Jurkat, Clone E6-1 (cell line): ENCODE results near the gene TRIM9. TPM values are rescaled to one million over a fixed set of nuclear protein-coding genes. Genes with fewer than 3 reads are reported as not detected.

Source experiments
- DNase-seq: peaks from one replicate; pipeline ENCODE4 v3.0.0-alpha.2; 2011; ENCODE audit warnings: low read depth, low spot score
- H3K4me3 ChIP-seq: 2 replicates; pipeline ENCODE4 v1.5.1; 2011; ENCODE audit warnings: mild to moderate bottlenecking, low read length, control low read depth, moderate library complexity
- polyA plus RNA-seq: library from polyadenylated mRNA; unstranded; fragments of >200 nt; gene quantifications from one replicate; pipeline ENCODE4 v1.2.1, GENCODE V29; 2012; ENCODE audit warnings: missing spikeins; ENCODE audit not compliant: insufficient read length, insufficient read depth

TRIM9 gene
- polyA plus RNA-seq, result 5.6 TPM

GRCh38 chr14:51094901-51095853 is at the start of gene TRIM9:
Gene TRIM9, minus strand, starts transcription at chr14:51095105. Its CDS starts 166 bp downstream, at chr14:51094939.
- DNase-seq, result peak; percentile 95
- peak within 1 kb of the TSS; percentile 71 for H3K4me3 ChIP-seq

- no peak overlapping the region for H3K4me3 ChIP-seq
Measured at GRCh38 chr14:51140856-51141255, 46.0 kb upstream of the TRIM9 start.

GRCh38 chr14:51140338-51140737 is 45.4 kb upstream of the TRIM9 start:
- DNase-seq, result no peak

More at GRCh38 chr14:51140856-51141255, 46.0 kb upstream of the TRIM9 start:
- no peak for DNase-seq

GRCh38 chr14:51139121-51139681 is 44.3 kb upstream of the TRIM9 start:
- H3K4me3 ChIP-seq, result no peak overlapping the region
- no peak for DNase-seq

More at GRCh38 chr14:51140338-51140737, 45.4 kb upstream of the TRIM9 start:
- no peak overlapping the region for H3K4me3 ChIP-seq

- no peak overlapping the region for H3K4me3 ChIP-seq
- no peak for DNase-seq
Measured at GRCh38 chr14:51138404-51139103, 43.6 kb upstream of the TRIM9 start.

- DNase-seq, result no peak
- H3K4me3 ChIP-seq, result no peak overlapping the region
Measured at GRCh38 chr14:51131516-51131915, 36.6 kb upstream of the TRIM9 start.

- no peak overlapping the region for H3K4me3 ChIP-seq
- no peak for DNase-seq
Measured at GRCh38 chr14:51129130-51129529, 34.2 kb upstream of the TRIM9 start.

- DNase-seq, result no peak
- no peak overlapping the region for H3K4me3 ChIP-seq
Measured at GRCh38 chr14:51124029-51124428, 29.1 kb upstream of the TRIM9 start.

- no peak for DNase-seq
- no peak overlapping the region for H3K4me3 ChIP-seq
Measured at GRCh38 chr14:51121096-51121495, 26.2 kb upstream of the TRIM9 start.

- H3K4me3 ChIP-seq, result no peak overlapping the region
- DNase-seq, result no peak
Measured at GRCh38 chr14:51119411-51120051, 24.6 kb upstream of the TRIM9 start.

GRCh38 chr14:51118993-51119392 is 24.1 kb upstream of the TRIM9 start:
- no peak overlapping the region for H3K4me3 ChIP-seq
- no peak for DNase-seq

- no peak overlapping the region for H3K4me3 ChIP-seq
- DNase-seq, result no peak
Measured at GRCh38 chr14:51117593-51117992, 22.7 kb upstream of the TRIM9 start.

GRCh38 chr14:51116682-51117081 is 21.8 kb upstream of the TRIM9 start:
- no peak overlapping the region for H3K4me3 ChIP-seq
- no peak for DNase-seq

GRCh38 chr14:51109651-51110050 is 14.7 kb upstream of the TRIM9 start:
- no peak for DNase-seq
- H3K4me3 ChIP-seq, result no peak overlapping the region

- no peak for DNase-seq
- H3K4me3 ChIP-seq, result no peak overlapping the region
Measured at GRCh38 chr14:51107801-51108200, 12.9 kb upstream of the TRIM9 start.

GRCh38 chr14:51104467-51104866 is 9.6 kb upstream of the TRIM9 start:
- H3K4me3 ChIP-seq, result no peak overlapping the region

GRCh38 chr14:51097287-51097686 is 2.4 kb upstream of the TRIM9 start:
- no peak for DNase-seq
- H3K4me3 ChIP-seq, result no peak overlapping the region

More at GRCh38 chr14:51104467-51104866, 9.6 kb upstream of the TRIM9 start:
- DNase-seq, result no peak

- H3K4me3 ChIP-seq, result no peak overlapping the region
- DNase-seq, result no peak
Measured at GRCh38 chr14:51096870-51097269, 2.0 kb upstream of the TRIM9 start.
